CD4-positive, alpha-beta T cell treated with Interleukin-4 for 1 hour (primary cell): ENCODE data around the gene ZBED4.
"Not testable (repeated sequence)": the region's sequence is repeated elsewhere in the genome, so short reads cannot be mapped to it uniquely, and the experiment has no call there.

Source experiments
- DNase-seq, 2 donors: peaks; one replicate each; pipeline ENCODE4 v3.0.0-alpha.2; 2020 to 2022

Gene ZBED4

GRCh38 chr22:49826603-49827270, 26.9 kb upstream of the ZBED4 start:
- peak; percentile 37 to 56 for DNase-seq

DNA sequence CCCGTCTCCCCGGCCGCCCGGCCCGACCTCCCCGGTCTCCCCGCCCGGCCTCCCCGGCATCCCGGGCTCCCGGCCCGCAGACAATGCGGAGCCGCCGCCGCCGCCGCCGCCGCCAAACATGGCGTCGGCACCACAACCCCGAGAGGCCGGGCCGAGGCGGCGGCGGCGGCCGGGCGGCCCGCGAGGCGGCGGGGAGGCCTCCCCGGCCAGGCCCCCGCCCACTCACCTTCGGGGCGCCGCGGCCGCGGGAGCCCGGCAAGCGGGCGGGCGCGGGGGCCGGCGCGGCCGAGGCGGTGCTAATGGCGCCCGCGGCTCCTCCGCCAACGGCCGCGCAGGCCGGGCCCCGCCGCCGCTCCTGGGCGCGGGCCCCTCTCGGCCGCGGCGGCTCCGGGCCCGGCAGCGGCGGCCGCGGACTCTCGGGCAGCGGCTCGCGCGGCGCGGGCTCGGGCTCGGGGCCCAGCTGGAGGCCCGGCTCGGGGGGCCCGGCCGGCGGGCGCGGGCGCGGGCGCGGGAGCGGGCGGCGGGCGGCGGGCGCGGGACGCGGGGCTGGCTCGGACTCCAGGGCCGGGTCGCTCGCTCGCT, 26.3 kb upstream of the ZBED4 start:
- DNase-seq, result no peak

DNA sequence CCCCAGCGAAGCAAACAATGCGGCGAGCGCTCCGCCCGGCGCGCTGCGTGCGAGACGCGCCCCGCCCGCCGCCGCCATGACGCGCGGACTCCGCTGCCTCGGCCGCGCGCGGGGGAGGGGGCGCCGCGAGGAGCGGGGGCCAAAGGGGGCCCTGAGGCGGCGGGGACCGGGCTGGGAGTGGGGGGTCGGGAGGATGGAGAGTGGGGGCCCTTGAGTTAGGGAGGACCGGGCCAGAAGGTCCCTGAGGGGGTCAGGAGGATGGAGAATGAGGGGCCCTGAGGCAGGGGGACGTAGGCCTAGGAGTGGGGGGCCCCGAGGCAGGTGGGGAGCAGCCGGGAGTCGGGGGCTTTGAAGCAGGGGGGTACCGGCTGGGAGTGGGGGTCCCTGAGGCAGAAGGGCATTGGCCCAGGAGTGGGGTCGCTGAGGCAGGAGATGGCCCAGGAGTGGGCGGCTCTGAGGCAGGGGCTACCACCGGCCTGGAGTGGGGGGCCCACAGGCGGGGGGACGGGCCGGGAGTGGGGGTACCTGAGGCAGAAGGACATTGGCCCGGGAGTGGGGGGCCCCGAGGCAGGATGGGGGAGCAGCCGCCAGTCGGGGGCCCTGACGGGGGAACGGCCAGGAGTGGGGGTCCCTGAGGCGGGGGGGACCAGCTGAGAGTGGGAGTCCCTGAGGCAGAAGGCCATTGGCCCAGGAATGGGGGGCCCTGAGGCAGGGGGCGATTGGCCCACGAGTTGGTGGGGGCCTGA, 25.6 kb upstream of the ZBED4 start, which contains the start of gene BRD1:
BRD1 (minus strand) TSS at position 21 of the 746 bp plus-strand sequence. CDS start 3,556 bp downstream, outside the sequence.
- DNase-seq, result peak; percentile 51 to 56

DNA sequence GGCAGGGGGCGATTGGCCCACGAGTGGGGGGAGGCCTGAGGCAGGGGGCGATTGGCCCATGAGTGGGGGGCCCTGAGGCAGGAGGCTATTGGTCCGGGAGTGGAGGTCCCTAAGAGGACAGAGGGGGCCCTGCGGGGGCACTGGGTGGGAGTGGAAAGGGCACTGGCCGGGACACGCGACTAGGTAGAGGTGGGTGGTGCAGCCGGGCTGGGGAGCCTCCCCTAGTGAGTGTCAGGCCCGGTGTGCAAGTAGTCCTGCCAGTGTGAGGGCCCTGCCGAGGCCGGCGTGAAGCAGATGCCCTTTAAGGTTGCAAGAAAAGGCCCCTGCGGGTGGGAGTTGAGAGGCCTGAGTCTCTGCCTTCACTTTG, 25.1 kb upstream of the ZBED4 start:
- DNase-seq, result no peak

GRCh38 chr22:49829044-49829853, 24.4 kb upstream of the ZBED4 start:
- DNase-seq, result peak in 1 of 2 donors; percentile 30

DNA sequence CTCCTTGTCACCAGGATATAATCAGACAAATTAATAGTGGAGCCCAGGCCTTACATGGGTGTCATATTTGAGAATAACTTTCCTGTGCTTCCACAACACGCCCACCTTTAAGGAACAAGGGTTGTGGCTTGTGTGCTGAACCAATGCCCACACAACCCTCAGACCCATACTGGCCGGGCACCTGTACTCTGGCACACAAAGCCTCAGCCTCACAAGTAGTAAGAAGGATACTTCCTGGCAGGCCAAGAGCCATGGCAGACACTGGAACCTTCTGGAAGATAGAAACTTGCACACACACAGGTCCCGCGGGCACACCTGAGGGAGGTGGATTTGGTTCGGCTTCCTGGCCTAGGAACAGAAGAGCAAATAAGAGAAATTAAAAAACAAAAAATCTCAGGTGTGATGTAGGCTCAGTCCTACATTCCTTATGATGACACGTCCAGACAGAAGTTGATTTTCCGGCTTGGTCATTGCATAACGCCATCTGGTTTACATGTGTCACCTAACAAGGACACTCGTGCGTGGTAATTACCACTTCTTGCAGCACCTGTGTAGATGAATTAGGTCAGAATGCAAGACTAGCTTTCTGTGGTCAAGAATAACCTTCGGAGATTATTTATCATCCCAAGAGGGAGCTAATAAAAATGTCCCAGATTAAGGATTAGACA, 20.2 kb upstream of the ZBED4 start:
- no peak for DNase-seq

DNA sequence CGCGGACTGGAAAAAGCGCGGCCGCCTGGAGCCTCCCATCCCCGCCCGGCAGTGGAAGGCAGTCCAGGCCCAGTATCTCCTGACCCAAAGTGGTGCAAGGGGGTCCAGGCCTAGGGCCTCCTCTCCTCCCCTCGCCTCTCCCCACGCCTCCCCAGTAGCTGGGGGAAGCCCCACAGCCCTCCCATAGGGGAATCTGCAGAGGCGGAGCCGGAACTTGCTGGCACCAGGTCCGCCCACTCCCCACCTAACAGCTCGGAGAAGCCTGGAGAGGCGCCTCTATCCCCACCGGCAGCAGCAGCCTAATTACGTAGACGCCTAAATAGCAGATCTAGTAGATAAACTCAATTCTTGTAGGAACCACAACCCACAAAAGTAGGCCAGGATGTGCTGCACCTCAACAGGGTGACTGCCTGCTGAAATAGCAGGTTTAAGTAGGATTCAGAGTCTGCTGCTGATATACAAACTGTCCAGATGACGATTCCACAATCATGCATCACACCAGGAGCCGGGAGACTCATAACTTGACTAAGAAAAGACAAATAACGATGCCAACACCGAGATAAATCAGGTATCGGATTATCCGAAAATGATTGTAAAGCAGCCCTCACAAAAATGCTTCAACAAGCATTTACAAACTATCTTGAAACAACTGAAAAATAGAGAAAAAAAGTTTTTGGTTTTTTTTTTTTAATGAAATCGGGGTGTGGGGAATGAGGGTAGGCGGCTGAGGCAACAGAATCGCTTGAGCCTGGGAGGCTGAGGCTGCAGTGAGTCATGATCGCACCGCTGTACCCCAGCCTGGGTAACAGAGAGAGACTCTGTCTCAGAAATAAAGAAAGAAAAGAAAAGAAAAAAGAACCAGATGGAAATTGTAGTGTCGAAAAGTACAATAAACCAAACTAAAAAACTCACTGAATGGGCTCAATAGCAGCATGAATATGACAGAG, 14.6 kb upstream of the ZBED4 start:
- peak; percentile 93 to 95 for DNase-seq

DNA sequence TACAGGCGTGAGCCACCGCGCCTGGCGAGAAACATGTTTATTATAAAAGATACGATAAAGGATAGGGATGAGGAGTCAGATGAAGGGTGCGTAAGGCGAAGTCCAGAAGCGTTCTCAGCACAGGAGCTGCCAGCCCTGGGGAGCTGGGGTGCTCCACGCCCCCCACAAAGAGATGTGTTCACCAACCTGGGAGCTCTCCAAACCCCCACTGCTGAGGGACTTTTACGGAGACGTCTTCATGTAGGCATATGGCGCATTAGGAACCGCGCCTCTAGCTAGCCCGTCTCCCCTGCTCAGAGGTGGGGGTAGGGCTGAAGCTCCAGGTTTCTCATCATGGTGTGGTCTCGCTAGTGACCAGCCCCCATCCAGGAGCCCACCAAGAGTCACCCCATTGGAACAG, 8.4 kb upstream of the ZBED4 start:
- DNase-seq, result no peak

GRCh38 chr22:49845666-49846459, 7.8 kb upstream of the ZBED4 start:
- DNase-seq, result no peak

GRCh38 chr22:49847751-49848689, 5.6 kb upstream of the ZBED4 start:
- no peak for DNase-seq

- DNase-seq, result no peak
Observed at GRCh38 chr22:49848690-49849160, 4.9 kb upstream of the ZBED4 start.

GRCh38 chr22:49849161-49850020, 4.3 kb upstream of the ZBED4 start:
- DNase-seq, result peak in 1 of 2 donors; percentile 29

DNA sequence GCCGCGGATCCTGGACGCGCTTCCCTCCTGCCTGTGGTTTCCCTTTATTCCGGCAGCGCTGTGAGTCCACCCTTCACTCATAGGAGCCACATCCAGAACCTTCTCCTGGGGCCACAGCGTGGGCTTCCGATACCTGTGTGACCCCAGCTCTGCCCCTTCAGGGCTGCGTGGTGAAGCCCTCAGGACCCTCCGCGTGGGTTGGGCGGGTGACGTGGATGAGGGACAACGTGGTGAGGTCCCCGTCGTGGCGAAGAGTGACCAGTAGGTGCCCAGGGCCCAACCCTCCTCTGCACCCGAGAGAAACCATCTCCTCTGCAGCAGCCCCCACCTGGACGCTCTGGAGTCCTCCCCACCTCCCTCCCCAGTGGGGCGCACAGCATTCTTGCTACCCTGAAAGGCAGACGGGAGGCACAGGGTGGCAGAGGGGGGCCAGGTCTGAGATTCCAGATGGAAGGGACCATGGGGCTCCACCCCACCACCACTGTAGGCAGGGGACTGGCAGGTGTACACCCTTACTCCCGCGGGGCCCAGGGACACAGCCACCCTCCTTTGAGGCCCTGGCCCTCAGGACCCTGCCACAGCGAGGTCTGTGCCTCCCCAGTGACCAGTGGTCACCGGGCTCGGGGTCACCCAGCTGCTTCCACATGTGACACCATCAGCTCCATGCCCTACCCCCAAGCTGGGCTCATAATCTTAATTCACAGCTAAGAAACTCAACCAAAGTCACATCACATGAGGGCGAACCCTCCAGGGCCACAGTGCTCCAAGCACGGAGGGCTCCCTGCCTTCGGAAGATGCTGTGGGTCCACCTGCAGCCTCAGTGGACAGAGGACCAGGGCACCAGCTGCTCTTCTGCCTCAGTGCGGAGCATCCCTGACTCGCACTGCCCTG, 3.4 kb upstream of the ZBED4 start:
- no peak for DNase-seq

- no peak for DNase-seq
Observed at GRCh38 chr22:49850959-49851802, 2.5 kb upstream of the ZBED4 start.

- not testable (repeated sequence) for DNase-seq
Observed at GRCh38 chr22:49852568-49852897, 1.1 kb upstream of the ZBED4 start.
